ENCODE results near the gene CLIC3.

CLIC3 gene

GRCh38 chr9:137012694-137013570 is 16.6 kb upstream of the CLIC3 start:
- no peaks in the 10 kb centered on the region for H3K9me3 ChIP-seq (ENCODE audit: insufficient read depth, low read length)
- H3K27me3 ChIP-seq (ENCODE audit: low read depth, low read length) = no peaks in the 10 kb centered on the region
- no peak overlapping the region for H3K9ac ChIP-seq (ENCODE audit: low read length)
- no peaks in the 10 kb centered on the region for H3K79me2 ChIP-seq (ENCODE audit: low read length)
- H4K20me1 ChIP-seq (ENCODE audit: insufficient read depth, low read length) = no peaks in the 10 kb centered on the region
- no peak overlapping the region for H3K4me3 ChIP-seq (ENCODE audit: low read length)
- H3K27ac ChIP-seq (ENCODE audit: low read length) = no peak overlapping the region
- H3K36me3 ChIP-seq (replicated peaks; ENCODE audit: low read depth, low read length) = no peaks in the 10 kb centered on the region
- TF ChIP-seq CTCF (IDR thresholded peaks at IDR 0.05; ENCODE audit: low read depth, low read length) = no peak
- no peaks in the 10 kb centered on the region for H3K4me1 ChIP-seq (ENCODE audit: low read length)
- no peak overlapping the region for H3K4me2 ChIP-seq (ENCODE audit: low read length)
- H2AFZ ChIP-seq (ENCODE audit: low read depth, low read length) = no peak overlapping the region

- no peaks in the 10 kb centered on the region for H3K4me1 ChIP-seq (ENCODE audit: low read length)
Observed at GRCh38 chr9:137011907-137012675, 15.7 kb upstream of the CLIC3 start.

GRCh38 chr9:137011156-137011555 is 14.8 kb upstream of the CLIC3 start:
- Histone ChIP-seq H3K9ac (ENCODE audit: low read length) (no peak overlapping the region), H3K4me2 (ENCODE audit: low read length) (no peak overlapping the region), H3K9me3 (ENCODE audit: insufficient read depth, low read length) (no peaks in the 10 kb centered on the region), H3K4me1 (ENCODE audit: low read length) (no peaks in the 10 kb centered on the region), H3K4me3 (ENCODE audit: low read length) (no peak overlapping the region), H3K27me3 (ENCODE audit: low read depth, low read length) (no peaks in the 10 kb centered on the region), H3K36me3 (replicated peaks; ENCODE audit: low read depth, low read length) (no peaks in the 10 kb centered on the region), H4K20me1 (ENCODE audit: insufficient read depth, low read length) (no peaks in the 10 kb centered on the region), H2AFZ (ENCODE audit: low read depth, low read length) (no peak overlapping the region), H3K79me2 (ENCODE audit: low read length) (no peaks in the 10 kb centered on the region), H3K27ac (ENCODE audit: low read length) (no peak overlapping the region)
- TF ChIP-seq CTCF (IDR thresholded peaks at IDR 0.05; ENCODE audit: low read depth, low read length) (no peak), EZH2phosphoT487 (IDR thresholded peaks at IDR 0.05; ENCODE audit: low read depth) (no peak)

More at GRCh38 chr9:137011907-137012675, 15.7 kb upstream of the CLIC3 start:
- Histone ChIP-seq H3K27me3 (ENCODE audit: low read depth, low read length) (no peaks in the 10 kb centered on the region), H2AFZ (ENCODE audit: low read depth, low read length) (no peak overlapping the region), H3K79me2 (ENCODE audit: low read length) (no peaks in the 10 kb centered on the region), H3K36me3 (replicated peaks; ENCODE audit: low read depth, low read length) (no peaks in the 10 kb centered on the region), H3K4me2 (ENCODE audit: low read length) (no peak overlapping the region), H3K9me3 (ENCODE audit: insufficient read depth, low read length) (no peaks in the 10 kb centered on the region), H3K27ac (ENCODE audit: low read length) (no peak overlapping the region), H3K9ac (ENCODE audit: low read length) (no peak overlapping the region), H3K4me3 (ENCODE audit: low read length) (no peak overlapping the region), H4K20me1 (ENCODE audit: insufficient read depth, low read length) (no peaks in the 10 kb centered on the region)
- TF ChIP-seq CTCF (IDR thresholded peaks at IDR 0.05; ENCODE audit: low read depth, low read length) (no peak), EZH2phosphoT487 (IDR thresholded peaks at IDR 0.05; ENCODE audit: low read depth) (no peak)
